GM12878 (cell line): ENCODE data around the gene ZNF385D. TPM values are rescaled to one million over a fixed set of nuclear protein-coding genes. Genes with fewer than 3 reads are reported as not detected.

Source experiments
- ATAC-seq: fragments of 200-7000 bp; cut with Tn5 transposase; 3 replicates; pipeline ENCODE4 v1.9.1; 2020; ENCODE audit warnings: mild to moderate bottlenecking, moderate library complexity
- BruUV-seq: library from RNA; stranded (reverse); fragments of 400-500 nt; replicated peaks from 2 replicates; lab custom pipeline; 2021; lab: Mats Ljungman, UMichigan
- CTCF ChIA-PET: fragments of 300-600 bp; sonication (Branson Sonifier 250); formaldehyde crosslinking; extraction: SDS; loops from one replicate; lab custom pipeline; 2021; ENCODE audit warnings: inconsistent platforms; lab: Yijun Ruan, JAX
- POLR2A ChIA-PET: fragments of 350-600 bp; formaldehyde crosslinking; extraction: SDS; loops from one replicate; lab custom pipeline; 2021; ENCODE audit warnings: inconsistent platforms; lab: Charles Lee
- RAD21 ChIA-PET: fragments of 300-600 bp; sonication (Branson Sonifier 250); formaldehyde crosslinking; loops from one replicate; lab custom pipeline; 2023; ENCODE audit warnings: antibody characterized with exemption; ENCODE audit not compliant: unreplicated experiment; lab: Charles Lee
- SMC1A ChIA-PET: fragments of 300-600 bp; sonication (Branson Sonifier 250); formaldehyde crosslinking; loops from one replicate; lab custom pipeline; 2023; ENCODE audit not compliant: unreplicated experiment, uncharacterized antibody; lab: Charles Lee
- DNase-seq: peaks from one replicate; pipeline ENCODE4 v3.0.0-alpha.2; 2011; ENCODE audit warnings: low read depth, low spot score
- FAIRE-seq: peaks from 3 replicates; lab custom pipeline; 2011; peaks lifted over from hg19 to GRCh38; lab: Jason Lieb, UNC
- H2AFZ ChIP-seq: 2 replicates; pipeline ENCODE4 v1.6.0; 2011; ENCODE audit warnings: low read depth, low read length, control low read depth; ENCODE audit not compliant: control insufficient read depth
- H3K27ac ChIP-seq: 2 replicates; pipeline ENCODE4 v1.5.1; 2011; ENCODE audit warnings: control low read depth; ENCODE audit not compliant: control insufficient read depth, insufficient read depth
- H3K27me3 ChIP-seq, 2 experiments: replicated peaks in 1 of 2; 2 replicates each; pipeline versions ENCODE4 v1.6.0 to v1.6.1; 2011; ENCODE audit warnings: low read length in 1 of 2; ENCODE audit not compliant: control insufficient read depth in 2 of 2, insufficient read depth in 2 of 2
- H3K36me3 ChIP-seq, 2 experiments: 2 replicates each; pipeline ENCODE4 v1.5.1; 2011; ENCODE audit warnings: low read length in 1 of 2; ENCODE audit not compliant: control insufficient read depth in 2 of 2, insufficient read depth in 2 of 2
- H3K4me1 ChIP-seq: 2 replicates; pipeline ENCODE4 v1.6.1; 2011; ENCODE audit warnings: mild to moderate bottlenecking, low read length, moderate library complexity, mixed read lengths; ENCODE audit not compliant: control insufficient read depth, insufficient read depth
- H3K4me2 ChIP-seq: 2 replicates; pipeline ENCODE4 v1.6.0; 2011; ENCODE audit warnings: control low read depth; ENCODE audit not compliant: control insufficient read depth, insufficient read depth
- H3K4me3 ChIP-seq: fragments of 200-600 bp; sonication (generic); 2 replicates; pipeline ENCODE4 v1.5.1; 2016
- H3K79me2 ChIP-seq: 2 replicates; pipeline ENCODE4 v1.6.0; 2011; ENCODE audit warnings: low read length; ENCODE audit not compliant: control insufficient read depth, insufficient read depth
- H3K9ac ChIP-seq: 2 replicates; pipeline ENCODE4 v1.8.0; 2011; ENCODE audit warnings: low read length, control low read depth, mixed read lengths; ENCODE audit not compliant: control insufficient read depth, insufficient read depth
- H3K9me3 ChIP-seq: replicated peaks from 3 replicates; pipeline ENCODE4 v1.5.1; 2011; ENCODE audit warnings: mild to moderate bottlenecking, low read length; ENCODE audit not compliant: control insufficient read depth, insufficient read depth
- H4K20me1 ChIP-seq: 2 replicates; pipeline ENCODE4 v1.6.0; 2011; ENCODE audit not compliant: control insufficient read depth, insufficient read depth
- MYC ChIP-seq: IDR thresholded peaks from 2 replicates; pipeline ENCODE4 v1.6.1; 2011; ENCODE audit warnings: mild to moderate bottlenecking, low read length, moderate library complexity, inconsistent platforms; ENCODE audit not compliant: insufficient read depth, insufficient replicate concordance, insufficient read length, severe bottlenecking
- NFYB ChIP-seq: IDR thresholded peaks from 2 replicates; pipeline ENCODE4 v1.6.1; 2011; ENCODE audit warnings: low read depth, mild to moderate bottlenecking, low read length, improper control_type of control experiment, moderate library complexity; ENCODE audit not compliant: insufficient read depth
- PAX8 ChIP-seq: fragments of 450-650 bp; IDR thresholded peaks from 2 replicates; pipeline ENCODE4 v1.6.1; 2017; ENCODE audit warnings: mild to moderate bottlenecking, moderate library complexity
- SP1 ChIP-seq: IDR thresholded peaks from one replicate; pipeline ENCODE4 v1.6.1; 2011; ENCODE audit warnings: low read depth, low read length
- TARDBP ChIP-seq: IDR thresholded peaks from 2 replicates; pipeline ENCODE4 v1.6.1; 2016; ENCODE audit warnings: borderline replicate concordance
- in situ Hi-C: fragments of 300-500 bp; cut with MboI; formaldehyde crosslinking; loops from 9 replicates; pipeline ENCODE4 v1.14.3; 2018; ENCODE audit warnings: mixed read lengths
- intact Hi-C: fragments of 100-400 bp; cut with micrococcal nuclease; formaldehyde crosslinking; loops from one replicate; pipeline ENCODE4 v1.14.2; 2022; ENCODE audit not compliant: unreplicated experiment
- polyA plus RNA-seq, 11 experiments: library from polyadenylated mRNA; depleted of rRNA in 4 of 11; unstranded in 6 of 11; stranded (reverse) in 5 of 11; fragments of >200 nt; fragmentation: Nextera tagmentation in 4 of 11; fragmentation: Illumina TruSeq in 1 of 11; extraction: Ambion mirVana in 4 of 11; extraction: Trizol in 1 of 11; gene quantifications; 1 replicate in 1 of 11; 2 replicates in 10 of 11; pipeline versions ENCODE4 v1.2.1 to v1.2.3, GENCODE V29; 2011 to 2016; ENCODE audit warnings: inconsistent platforms in 2 of 11, missing spikeins in 2 of 11, low read depth in 1 of 11
- total RNA-seq, 4 experiments: library from RNA; depleted of rRNA in 3 of 4; stranded (reverse); fragments of >200 nt in 3 of 4; fragmentation: Illumina TruSeq in 1 of 4; extraction: Trizol in 1 of 4; gene quantifications; 2 replicates each; pipeline versions ENCODE4 v1.2.1 to v1.2.3, GENCODE V29; 2013 to 2021
- TF ChIP-seq, protein P1 (sequence below): IDR thresholded peaks from 2 replicates; pipeline ENCODE4 v1.6.1; 2011; ENCODE audit warnings: low read depth, low read length, improper control_type of control experiment, borderline replicate concordance
- TF ChIP-seq, protein P2 (sequence below): IDR thresholded peaks from 2 replicates; pipeline ENCODE4 v1.6.1; 2012; ENCODE audit warnings: low read depth, low read length, improper control_type of control experiment
- TF ChIP-seq, protein P3 (sequence below): fragments of 450-650 bp; IDR thresholded peaks from 2 replicates; pipeline ENCODE4 v1.6.1; 2017; ENCODE audit warnings: low read depth, mild to moderate bottlenecking, moderate library complexity
- TF ChIP-seq, protein P4 (sequence below): fragments of 150-350 bp; IDR thresholded peaks from 2 replicates; pipeline ENCODE4 v1.6.1; 2016; ENCODE audit warnings: low read depth, low read length

ZNF385D gene
- total and polyA plus RNA-seq, 10 of the 15 experiments (the other 5 are each of a cell fraction or from before 2014, with no cell fraction given) = 0.01 to 0.62 (median 0.18) TPM; not detected in 5

DNA sequence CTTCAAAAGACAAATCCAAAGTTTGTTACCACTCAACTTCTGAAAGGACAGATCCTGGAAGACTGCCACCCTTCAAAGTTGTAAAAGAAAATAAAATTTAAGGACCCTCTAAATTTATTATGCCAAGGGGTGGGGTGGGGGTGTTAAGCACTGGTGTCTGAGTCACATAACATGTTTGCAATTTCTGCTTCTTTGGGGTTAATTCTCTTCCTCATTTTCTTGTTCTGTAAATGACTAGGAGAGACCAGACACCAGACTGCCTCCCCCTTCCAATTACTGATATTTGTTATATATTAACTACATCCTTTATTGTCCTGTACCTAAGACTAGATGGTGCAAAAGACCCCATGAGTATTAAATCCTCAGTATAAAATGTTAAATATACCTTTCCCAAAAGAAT is 242.8 kb downstream of the ZNF385D start:
- POLR2A ChIA-PET = no interaction called here
- no peaks in the 10 kb centered on the region for H4K20me1 ChIP-seq
- H3K4me2 ChIP-seq = no peak overlapping the region
- DNase-seq = no peak
- H3K79me2 ChIP-seq = no peaks in the 10 kb centered on the region
- no peak overlapping the region for H3K4me3 ChIP-seq
- H3K27ac ChIP-seq = no peak overlapping the region
- TF ChIP-seq, protein P1, sequence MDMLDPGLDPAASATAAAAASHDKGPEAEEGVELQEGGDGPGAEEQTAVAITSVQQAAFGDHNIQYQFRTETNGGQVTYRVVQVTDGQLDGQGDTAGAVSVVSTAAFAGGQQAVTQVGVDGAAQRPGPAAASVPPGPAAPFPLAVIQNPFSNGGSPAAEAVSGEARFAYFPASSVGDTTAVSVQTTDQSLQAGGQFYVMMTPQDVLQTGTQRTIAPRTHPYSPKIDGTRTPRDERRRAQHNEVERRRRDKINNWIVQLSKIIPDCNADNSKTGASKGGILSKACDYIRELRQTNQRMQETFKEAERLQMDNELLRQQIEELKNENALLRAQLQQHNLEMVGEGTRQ = no peak
- TF ChIP-seq, protein P2, sequence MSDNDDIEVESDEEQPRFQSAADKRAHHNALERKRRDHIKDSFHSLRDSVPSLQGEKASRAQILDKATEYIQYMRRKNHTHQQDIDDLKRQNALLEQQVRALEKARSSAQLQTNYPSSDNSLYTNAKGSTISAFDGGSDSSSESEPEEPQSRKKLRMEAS = no peak
- TF ChIP-seq, protein P3, sequence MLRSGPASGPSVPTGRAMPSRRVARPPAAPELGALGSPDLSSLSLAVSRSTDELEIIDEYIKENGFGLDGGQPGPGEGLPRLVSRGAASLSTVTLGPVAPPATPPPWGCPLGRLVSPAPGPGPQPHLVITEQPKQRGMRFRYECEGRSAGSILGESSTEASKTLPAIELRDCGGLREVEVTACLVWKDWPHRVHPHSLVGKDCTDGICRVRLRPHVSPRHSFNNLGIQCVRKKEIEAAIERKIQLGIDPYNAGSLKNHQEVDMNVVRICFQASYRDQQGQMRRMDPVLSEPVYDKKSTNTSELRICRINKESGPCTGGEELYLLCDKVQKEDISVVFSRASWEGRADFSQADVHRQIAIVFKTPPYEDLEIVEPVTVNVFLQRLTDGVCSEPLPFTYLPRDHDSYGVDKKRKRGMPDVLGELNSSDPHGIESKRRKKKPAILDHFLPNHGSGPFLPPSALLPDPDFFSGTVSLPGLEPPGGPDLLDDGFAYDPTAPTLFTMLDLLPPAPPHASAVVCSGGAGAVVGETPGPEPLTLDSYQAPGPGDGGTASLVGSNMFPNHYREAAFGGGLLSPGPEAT = no peak
- TF ChIP-seq TARDBP (no peak), PAX8 (no peak), MYC (no peak), NFYB (no peak), SP1 (no peak)
- TF ChIP-seq, protein P4, sequence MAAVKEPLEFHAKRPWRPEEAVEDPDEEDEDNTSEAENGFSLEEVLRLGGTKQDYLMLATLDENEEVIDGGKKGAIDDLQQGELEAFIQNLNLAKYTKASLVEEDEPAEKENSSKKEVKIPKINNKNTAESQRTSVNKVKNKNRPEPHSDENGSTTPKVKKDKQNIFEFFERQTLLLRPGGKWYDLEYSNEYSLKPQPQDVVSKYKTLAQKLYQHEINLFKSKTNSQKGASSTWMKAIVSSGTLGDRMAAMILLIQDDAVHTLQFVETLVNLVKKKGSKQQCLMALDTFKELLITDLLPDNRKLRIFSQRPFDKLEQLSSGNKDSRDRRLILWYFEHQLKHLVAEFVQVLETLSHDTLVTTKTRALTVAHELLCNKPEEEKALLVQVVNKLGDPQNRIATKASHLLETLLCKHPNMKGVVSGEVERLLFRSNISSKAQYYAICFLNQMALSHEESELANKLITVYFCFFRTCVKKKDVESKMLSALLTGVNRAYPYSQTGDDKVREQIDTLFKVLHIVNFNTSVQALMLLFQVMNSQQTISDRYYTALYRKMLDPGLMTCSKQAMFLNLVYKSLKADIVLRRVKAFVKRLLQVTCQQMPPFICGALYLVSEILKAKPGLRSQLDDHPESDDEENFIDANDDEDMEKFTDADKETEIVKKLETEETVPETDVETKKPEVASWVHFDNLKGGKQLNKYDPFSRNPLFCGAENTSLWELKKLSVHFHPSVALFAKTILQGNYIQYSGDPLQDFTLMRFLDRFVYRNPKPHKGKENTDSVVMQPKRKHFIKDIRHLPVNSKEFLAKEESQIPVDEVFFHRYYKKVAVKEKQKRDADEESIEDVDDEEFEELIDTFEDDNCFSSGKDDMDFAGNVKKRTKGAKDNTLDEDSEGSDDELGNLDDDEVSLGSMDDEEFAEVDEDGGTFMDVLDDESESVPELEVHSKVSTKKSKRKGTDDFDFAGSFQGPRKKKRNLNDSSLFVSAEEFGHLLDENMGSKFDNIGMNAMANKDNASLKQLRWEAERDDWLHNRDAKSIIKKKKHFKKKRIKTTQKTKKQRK = no peak
- H3K36me3 ChIP-seq = no peaks in the 10 kb centered on the region
- CTCF ChIA-PET = no interaction called here
- no peaks in the 10 kb centered on the region for H3K9me3 ChIP-seq
- no peak for FAIRE-seq
- SMC1A ChIA-PET = no interaction called here
- no peak overlapping the region for H3K9ac ChIP-seq
- RAD21 ChIA-PET = no interaction called here
- H2AFZ ChIP-seq = no peak overlapping the region
- H3K4me1 ChIP-seq = no peaks in the 10 kb centered on the region
- no peaks in the 10 kb centered on the region for H3K27me3 ChIP-seq
- no TSS peak for BruUV-seq
- in situ Hi-C loops = no loop called here
- no peak for ATAC-seq
- intact Hi-C loops = no loop called here
